ENCODE data around the gene ELFN1. TPM values are rescaled to one million over a fixed set of nuclear protein-coding genes. Genes with fewer than 3 reads are reported as not detected.
A peak's percentile ranks its signal among the peaks of the same experiment; 100 is the strongest.

ELFN1 gene
- total RNA-seq, 4 donors from 2014 or later, result 1.4 to 2.5 (median 1.9) TPM

- Histone ChIP-seq H3K4me3 (no peak overlapping the region), H3K4me1 (peaks cover 12% of the 10 kb centered on the region), H3K9me3 (no peaks in the 10 kb centered on the region), H3K27ac (no peak overlapping the region), H3K27me3 (peaks cover 43% of the 10 kb centered on the region), H3K36me3 (peaks cover 6% of the 10 kb centered on the region)
- no peak for TF ChIP-seq EP300 (IDR thresholded peaks at IDR 0.05)
- no peak for TF ChIP-seq CTCF (IDR thresholded peaks at IDR 0.05)
- TF ChIP-seq POLR2AphosphoS5 (IDR thresholded peaks at IDR 0.05), result no peak
- no peak for TF ChIP-seq POLR2A (IDR thresholded peaks at IDR 0.05)
- WGBS, result 91% methylated on average over 14 of the region's 17 CpGs
- DNase-seq (ENCODE audit: low spot score in 2 of 2), result no peak
Measured at GRCh38 chr7:1740214-1740613, 70.1 kb downstream of the ELFN1 start.

DNA sequence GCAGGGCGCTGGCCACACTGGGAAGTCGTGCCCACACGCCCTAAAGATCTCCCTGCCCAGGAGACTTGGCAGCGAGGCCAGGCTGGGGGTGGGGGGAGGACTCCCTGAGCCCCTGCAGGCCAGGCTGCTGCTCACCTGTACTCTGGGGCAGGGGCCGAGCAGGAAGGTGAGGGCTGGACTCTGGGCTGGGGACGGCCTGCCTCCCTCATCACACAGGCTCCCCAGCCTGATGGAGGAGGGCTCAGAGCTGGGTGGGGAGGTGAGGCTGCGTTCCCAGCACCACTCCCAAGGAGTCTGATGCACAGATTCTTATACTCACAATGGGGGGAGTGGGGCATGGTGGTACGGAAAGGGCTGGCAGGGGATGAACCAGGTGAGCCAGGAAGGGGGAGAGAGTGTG, 71.2 kb downstream of the ELFN1 start:
- DNase-seq (ENCODE audit: low spot score in 2 of 2), result no peak
- Histone ChIP-seq H3K27ac (no peak overlapping the region), H3K4me1 (peaks cover 12% of the 10 kb centered on the region), H3K36me3 (peaks cover 6% of the 10 kb centered on the region), H3K9me3 (no peaks in the 10 kb centered on the region), H3K27me3 (peaks cover 33% of the 10 kb centered on the region), H3K4me3 (no peak overlapping the region)
- 69% methylated on average over 7 of the region's 8 CpGs for WGBS
- TF ChIP-seq EP300 (IDR thresholded peaks at IDR 0.05) (no peak), POLR2AphosphoS5 (IDR thresholded peaks at IDR 0.05) (no peak), CTCF (IDR thresholded peaks at IDR 0.05) (no peak), POLR2A (IDR thresholded peaks at IDR 0.05) (no peak)

GRCh38 chr7:1741751-1742554, 71.9 kb downstream of the ELFN1 start:
- no peaks in the 10 kb centered on the region for H3K9me3 ChIP-seq
- WGBS, result 84% methylated on average over 23 of the region's 33 CpGs
- DNase-seq (ENCODE audit: low spot score in 2 of 2), result no peak
- peaks cover 6% of the 10 kb centered on the region for H3K36me3 ChIP-seq
- H3K4me1 ChIP-seq, result peaks cover 12% of the 10 kb centered on the region
- TF ChIP-seq CTCF (IDR thresholded peaks at IDR 0.05) (no peak), EP300 (IDR thresholded peaks at IDR 0.05) (no peak), POLR2AphosphoS5 (IDR thresholded peaks at IDR 0.05) (no peak), POLR2A (IDR thresholded peaks at IDR 0.05) (no peak)
- no peak overlapping the region for H3K27ac ChIP-seq
- H3K27me3 ChIP-seq, result peaks cover 27% of the 10 kb centered on the region
- H3K4me3 ChIP-seq, result peak overlapping the region; percentile 13

- peaks cover 6% of the 10 kb centered on the region for H3K36me3 ChIP-seq
- peak overlapping the region; percentile 15 for H3K4me3 ChIP-seq
- H3K9me3 ChIP-seq, result no peaks in the 10 kb centered on the region
- 24% methylated on average over 14 of the region's 28 CpGs for WGBS
- peaks cover 12% of the 10 kb centered on the region for H3K4me1 ChIP-seq
- peaks cover 23% of the 10 kb centered on the region for H3K27me3 ChIP-seq
- H3K27ac ChIP-seq, result no peak overlapping the region
- TF ChIP-seq POLR2AphosphoS5 (IDR thresholded peaks at IDR 0.05) (no peak), EP300 (IDR thresholded peaks at IDR 0.05) (no peak), CTCF (IDR thresholded peaks at IDR 0.05) (no peak)
- DNase-seq (ENCODE audit: low spot score in 2 of 2), result no peak
Measured at GRCh38 chr7:1742555-1743303, 72.7 kb downstream of the ELFN1 start.
